Neural progenitor cell (in vitro differentiated cells): ENCODE results near the gene KLK6.

ENCODE experiments used
- CTCF ChIP-seq: fragments of 200-600 bp; sonication (generic); IDR thresholded peaks from 2 replicates; pipeline ENCODE4 v1.5.1; 2017; ENCODE audit warnings: antibody characterized with exemption, mild to moderate bottlenecking
- EZH2 ChIP-seq: fragments of 200-600 bp; sonication (generic); IDR thresholded peaks from 2 replicates; pipeline ENCODE4 v1.6.1; 2017; ENCODE audit warnings: antibody characterized with exemption, mild to moderate bottlenecking, moderate library complexity
- EZH2phosphoT487 ChIP-seq: fragments of 200-600 bp; sonication (generic); IDR thresholded peaks from 2 replicates; pipeline ENCODE4 v1.6.1; 2017; ENCODE audit warnings: antibody characterized with exemption

DNA sequence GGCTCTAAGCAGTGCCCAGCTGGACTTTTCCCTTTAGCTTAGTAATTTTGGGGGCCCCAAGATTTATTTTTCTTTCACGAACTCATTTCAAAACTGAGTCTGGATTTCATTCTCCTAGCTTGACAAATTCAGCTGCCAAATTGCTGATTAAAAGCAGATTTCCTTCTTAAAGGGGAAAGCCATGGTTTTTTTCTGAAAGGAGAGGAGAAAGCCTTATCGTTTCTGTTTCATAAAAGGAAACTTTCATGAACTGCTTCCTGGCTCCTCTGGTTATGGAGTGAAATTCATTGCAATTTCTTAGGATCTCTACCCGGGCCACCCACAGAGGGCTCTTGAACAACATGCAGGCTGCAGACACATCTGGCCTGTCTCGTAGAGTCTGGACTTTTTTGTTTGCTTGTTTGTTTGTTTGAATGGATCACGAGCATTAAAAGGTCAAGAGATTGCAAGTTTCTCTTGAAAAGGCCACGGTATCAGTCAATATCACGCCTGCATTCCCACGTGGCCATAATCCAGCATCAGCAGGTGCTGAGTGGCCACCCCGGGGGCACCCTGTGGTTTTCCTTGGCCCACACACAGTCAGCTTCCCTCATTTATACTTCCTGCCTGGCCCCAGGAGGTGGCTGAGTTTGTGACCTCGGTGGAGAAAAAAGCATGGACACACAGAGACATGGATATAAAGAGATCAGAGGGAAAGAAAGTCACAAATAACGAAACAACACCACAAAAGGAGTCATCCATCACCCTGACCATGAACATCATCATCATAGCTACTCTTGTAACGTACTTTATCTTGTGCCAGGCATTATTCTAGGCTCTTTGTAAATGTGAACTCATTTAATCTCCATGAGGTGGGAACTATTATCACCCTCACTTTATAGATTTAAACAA lies 47.7 kb downstream of the KLK6 start:
- no peak for TF ChIP-seq EZH2
- no peak for TF ChIP-seq CTCF
- no peak for TF ChIP-seq EZH2phosphoT487
